Stimulated activated naive CD8-positive, alpha-beta T cell treated with anti-CD3 and anti-CD28 coated beads, Interleukin-15, Interleukin-2, amounts not matched to agents 100 ng/mL and 50 ng/mL, for 24 hours (primary cell): Measurements from ENCODE around the gene ARMC3.
"Not testable (repeated sequence)": the region's sequence is repeated elsewhere in the genome, so short reads cannot be mapped to it uniquely, and the experiment has no call there.

ENCODE experiments used
- H3K27ac Mint-ChIP-seq: one replicate; pipeline ENCODE4 v1.8.0; 2021; ENCODE audit warnings: mild to moderate bottlenecking, mixed read lengths
- H3K27me3 Mint-ChIP-seq: one replicate; pipeline ENCODE4 v1.8.0; 2021; ENCODE audit warnings: mixed read lengths
- H3K36me3 Mint-ChIP-seq: one replicate; pipeline ENCODE4 v1.8.0; 2021; ENCODE audit warnings: low read depth, mixed read lengths
- H3K4me1 Mint-ChIP-seq: one replicate; pipeline ENCODE4 v1.8.0; 2021; ENCODE audit warnings: low read depth, mixed read lengths
- H3K4me3 Mint-ChIP-seq: one replicate; pipeline ENCODE4 v1.8.0; 2021; ENCODE audit warnings: mild to moderate bottlenecking, mixed read lengths
- H3K9me3 Mint-ChIP-seq: one replicate; pipeline ENCODE4 v1.8.0; 2021; ENCODE audit warnings: mixed read lengths

The ARMC3 gene

DNA sequence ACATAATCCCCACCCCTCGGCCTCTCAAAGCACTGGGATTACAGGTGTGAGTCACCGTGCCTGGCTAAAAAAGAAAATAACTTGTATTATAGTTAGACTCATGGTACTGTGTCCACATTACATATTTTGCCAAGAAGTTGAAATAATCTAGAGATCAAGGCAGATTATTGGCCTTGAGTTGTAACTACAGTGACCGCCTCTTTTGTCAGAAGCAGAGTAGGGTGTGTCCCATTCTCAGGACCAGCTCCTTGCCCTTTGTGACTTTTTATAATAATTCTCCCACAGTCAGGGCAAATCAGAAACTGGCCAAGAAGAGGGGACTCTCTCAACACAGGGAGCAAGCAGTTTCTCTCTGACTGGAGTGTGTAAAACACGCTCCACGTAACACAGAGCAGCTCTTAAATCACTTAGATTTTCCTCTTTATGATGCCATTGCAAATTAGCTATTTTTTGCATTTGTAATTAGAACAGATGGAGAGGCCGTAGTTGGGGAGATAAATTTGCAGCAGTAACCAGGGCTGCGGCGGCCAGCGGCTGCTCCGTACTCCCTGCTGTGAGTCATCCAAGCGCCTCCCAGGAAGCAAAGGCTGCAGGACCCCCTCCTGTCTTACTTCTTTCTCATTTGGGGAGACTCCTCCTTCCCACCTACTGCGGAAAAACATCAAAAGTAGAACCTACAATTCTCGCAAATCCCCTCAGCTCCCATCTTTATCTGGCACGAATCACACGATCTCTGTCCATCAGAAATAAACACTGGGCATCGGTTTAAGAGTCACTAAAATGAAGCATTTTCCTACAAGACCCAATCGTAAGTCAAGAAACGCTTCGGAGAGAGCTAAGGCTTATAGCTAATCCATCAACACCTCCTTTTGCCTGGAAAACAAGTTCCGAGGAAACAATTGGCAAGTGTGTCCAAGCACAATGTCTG is 135.5 kb downstream of the ARMC3 start:
- Mint-ChIP-seq H3K27ac (no peak overlapping the region), H3K9me3 (peaks cover 7% of the 10 kb centered on the region), H3K4me3 (no peak overlapping the region), H3K36me3 (no peaks in the 10 kb centered on the region), H3K4me1 (no peaks in the 10 kb centered on the region), H3K27me3 (peaks cover 7% of the 10 kb centered on the region)

DNA sequence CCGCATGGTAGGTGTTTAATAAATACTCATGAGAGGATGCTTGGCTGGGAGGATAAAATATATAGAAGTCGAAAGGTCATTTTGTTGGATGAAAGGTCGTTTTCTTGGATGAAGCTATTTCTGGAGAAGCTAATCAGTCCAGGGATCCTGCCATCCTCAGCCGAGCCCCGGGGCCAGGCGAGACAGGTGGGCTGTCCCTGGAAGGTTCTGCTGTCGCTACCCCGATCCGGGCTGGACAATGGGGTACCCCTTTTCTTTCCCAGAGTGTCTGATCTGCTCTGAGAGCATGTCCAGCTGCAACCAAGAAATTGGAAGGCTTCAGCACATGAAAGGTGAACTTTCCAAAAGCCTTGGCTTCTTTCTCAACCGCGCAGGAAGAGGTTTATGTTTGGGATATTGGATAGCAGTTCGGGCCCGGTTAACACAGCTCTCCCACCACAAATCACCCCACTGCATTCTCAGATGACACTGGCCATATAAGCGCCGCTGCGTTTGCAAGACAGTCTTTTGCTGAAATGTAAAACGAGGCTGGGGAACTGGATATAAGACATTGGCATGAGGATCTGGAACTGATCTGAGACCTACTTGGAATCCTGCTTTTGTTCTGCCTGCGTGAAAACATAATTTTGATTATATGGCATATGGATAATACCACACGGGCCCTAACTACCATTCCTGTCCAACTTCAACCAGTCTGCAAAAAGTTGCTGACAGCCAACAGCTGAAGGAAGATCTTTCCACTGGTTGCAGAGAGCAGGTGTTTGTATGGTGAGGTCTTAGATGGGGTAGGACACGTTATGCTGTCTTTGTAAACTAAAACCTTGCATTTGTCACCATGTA is 136.3 kb downstream of the ARMC3 start:
- peaks cover under 1% of the 10 kb centered on the region for H3K9me3 Mint-ChIP-seq
- H3K36me3 Mint-ChIP-seq: no peaks in the 10 kb centered on the region
- H3K4me3 Mint-ChIP-seq: no peak overlapping the region
- H3K27me3 Mint-ChIP-seq: peaks cover under 1% of the 10 kb centered on the region
- H3K27ac Mint-ChIP-seq: no peak overlapping the region
- no peaks in the 10 kb centered on the region for H3K4me1 Mint-ChIP-seq

- not testable (repeated sequence) for H3K9me3 Mint-ChIP-seq, H3K4me1 Mint-ChIP-seq, H3K27me3 Mint-ChIP-seq, H3K36me3 Mint-ChIP-seq, H3K27ac Mint-ChIP-seq, H3K4me3 Mint-ChIP-seq
Measured at GRCh38 chr10:23064813-23065114, 136.9 kb downstream of the ARMC3 start.

DNA sequence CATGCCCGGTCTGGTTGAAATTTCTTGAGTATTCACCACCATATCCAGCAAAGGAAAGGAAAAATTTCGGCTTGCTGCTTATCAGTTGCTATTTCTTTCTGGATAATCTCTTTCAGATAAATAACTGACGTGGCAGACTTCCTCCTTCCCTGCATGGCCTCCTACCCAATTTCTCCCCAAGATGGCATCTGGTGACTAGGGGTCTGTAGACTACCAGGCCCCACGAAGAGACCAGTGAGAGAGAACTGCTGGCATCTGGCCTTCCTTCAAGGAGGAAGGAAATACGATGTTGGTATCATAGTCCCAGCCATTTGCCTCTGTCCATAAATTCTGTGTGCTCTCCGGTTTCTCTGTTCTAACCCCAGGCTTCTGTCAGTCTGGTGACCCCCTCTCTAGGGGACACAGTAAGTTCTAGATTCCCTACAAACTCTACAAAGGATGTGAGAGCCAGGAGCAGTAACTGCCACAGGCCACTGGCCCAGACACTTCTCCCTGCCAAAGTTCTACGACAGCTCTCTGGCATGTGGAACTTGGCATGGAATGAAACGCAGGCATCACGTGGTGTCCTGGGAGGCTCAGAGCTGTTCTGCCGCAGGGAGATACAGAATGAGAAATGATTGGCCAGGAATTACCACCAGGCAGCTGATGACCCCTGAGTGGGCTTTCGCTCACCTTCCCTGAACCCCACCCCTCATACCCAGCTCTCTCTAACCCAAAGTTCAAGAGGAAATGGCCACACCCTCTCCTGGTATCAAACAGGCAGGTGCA is 137.5 kb downstream of the ARMC3 start:
- Mint-ChIP-seq H3K27ac (no peak overlapping the region), H3K4me1 (no peaks in the 10 kb centered on the region), H3K4me3 (no peak overlapping the region), H3K27me3 (no peaks in the 10 kb centered on the region), H3K36me3 (no peaks in the 10 kb centered on the region), H3K9me3 (no peaks in the 10 kb centered on the region)

DNA sequence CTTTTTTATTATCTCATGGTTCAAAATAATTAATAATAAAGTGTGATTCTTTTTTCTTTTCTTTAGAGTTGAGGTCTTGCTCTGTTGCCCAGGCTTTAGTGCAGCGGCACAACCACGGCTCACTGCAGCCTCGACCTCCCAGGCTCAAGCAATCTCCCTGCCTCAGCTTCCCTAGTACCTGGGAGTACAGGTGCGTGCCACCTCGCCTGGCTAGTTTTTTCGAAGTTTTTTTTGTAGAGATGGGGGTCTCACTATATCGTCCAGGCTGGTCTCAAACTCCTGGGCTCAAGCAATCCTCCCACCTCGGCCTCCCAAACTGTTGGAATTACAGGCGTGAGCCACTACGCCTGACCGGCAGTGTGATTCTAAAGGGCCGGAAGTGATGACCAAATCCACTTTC is 139.5 kb downstream of the ARMC3 start:
- no peak overlapping the region for H3K27ac Mint-ChIP-seq
- H3K9me3 Mint-ChIP-seq: no peaks in the 10 kb centered on the region
- H3K4me3 Mint-ChIP-seq: no peak overlapping the region
- no peaks in the 10 kb centered on the region for H3K4me1 Mint-ChIP-seq
- no peaks in the 10 kb centered on the region for H3K36me3 Mint-ChIP-seq
- no peaks in the 10 kb centered on the region for H3K27me3 Mint-ChIP-seq

GRCh38 chr10:23067939-23068775 is 140.3 kb downstream of the ARMC3 start:
- H3K27me3 Mint-ChIP-seq: no peaks in the 10 kb centered on the region
- H3K4me1 Mint-ChIP-seq: no peaks in the 10 kb centered on the region
- no peak overlapping the region for H3K27ac Mint-ChIP-seq
- no peaks in the 10 kb centered on the region for H3K36me3 Mint-ChIP-seq
- no peaks in the 10 kb centered on the region for H3K9me3 Mint-ChIP-seq
- H3K4me3 Mint-ChIP-seq: no peak overlapping the region

DNA sequence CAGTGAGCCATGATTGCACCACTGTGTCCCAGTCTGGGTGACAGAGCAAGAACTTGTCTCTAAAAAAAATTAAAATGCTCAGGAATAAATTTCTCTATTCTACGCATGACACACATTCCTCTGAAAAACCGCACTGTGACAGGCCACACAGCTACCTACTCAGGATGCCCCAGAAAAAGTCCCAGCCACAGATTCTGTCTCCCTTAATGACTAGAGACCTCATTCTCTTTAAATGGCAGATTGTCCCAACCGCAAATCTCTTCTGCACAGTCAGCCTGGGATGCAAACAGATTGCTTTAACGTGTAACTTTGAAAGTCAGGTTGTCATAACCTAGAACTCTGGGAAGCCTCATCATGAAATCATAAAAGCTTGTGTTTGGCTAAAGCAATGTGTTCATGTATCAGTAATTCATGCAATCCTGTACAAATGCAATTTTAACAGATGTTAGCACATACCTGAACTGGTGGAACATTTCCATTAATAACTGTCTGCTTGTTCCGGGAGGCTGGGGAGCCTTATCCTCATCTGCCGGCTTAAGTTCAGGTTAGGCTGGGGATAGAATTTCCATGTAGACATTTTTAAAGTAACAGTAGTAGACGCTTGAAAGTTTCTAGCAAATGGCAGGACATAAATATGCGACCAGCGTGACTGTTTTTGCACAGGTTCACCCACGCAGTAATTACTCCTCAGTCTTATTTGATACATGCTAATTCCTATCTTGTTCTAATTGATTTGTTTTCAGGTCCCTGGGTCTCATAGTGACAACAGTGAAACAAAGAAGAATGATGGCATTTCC is 141.4 kb downstream of the ARMC3 start:
- Mint-ChIP-seq H3K27ac (no peak overlapping the region), H3K4me1 (no peaks in the 10 kb centered on the region), H3K27me3 (no peaks in the 10 kb centered on the region), H3K36me3 (no peaks in the 10 kb centered on the region), H3K4me3 (no peak overlapping the region), H3K9me3 (no peaks in the 10 kb centered on the region)

DNA sequence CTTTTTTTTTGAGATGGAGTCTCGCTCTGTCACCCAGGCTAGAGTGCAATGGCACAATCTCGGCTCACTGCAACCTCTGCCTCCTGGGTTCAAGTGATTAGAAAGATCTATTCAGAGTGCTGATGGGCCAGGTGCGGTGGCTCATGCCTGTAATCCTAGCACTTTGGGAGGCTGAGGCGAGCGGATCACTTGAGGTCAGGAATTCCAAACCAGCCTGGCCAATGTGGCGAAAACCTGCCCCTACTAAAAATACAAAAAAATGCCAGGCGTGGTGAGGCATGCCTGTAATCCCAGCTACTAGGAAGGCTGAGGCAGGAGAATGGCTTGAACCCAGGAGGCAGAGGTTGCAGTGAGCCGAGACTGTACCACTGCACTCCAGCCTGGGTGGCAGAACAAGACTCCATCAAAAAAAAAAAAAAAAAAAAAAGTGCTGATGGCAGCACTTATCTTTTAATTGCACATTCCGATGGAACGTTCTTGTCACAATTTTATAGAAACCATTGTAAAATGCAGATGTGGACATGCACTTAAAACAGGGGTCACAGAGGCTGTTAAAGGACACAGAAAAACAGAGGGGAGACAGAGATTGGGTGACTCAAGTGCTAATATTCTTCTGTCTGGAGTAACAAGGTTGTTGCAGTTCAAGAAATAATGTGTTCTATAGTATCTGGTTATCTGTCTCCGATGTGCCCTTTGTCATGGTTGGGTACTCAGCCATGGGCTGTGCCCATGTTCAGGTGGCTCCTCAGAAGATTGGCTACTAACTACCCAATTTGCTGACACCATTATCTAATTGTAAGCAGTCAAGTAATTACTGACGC is 142.4 kb downstream of the ARMC3 start:
- H3K4me1 Mint-ChIP-seq, H3K36me3 Mint-ChIP-seq, H3K27ac Mint-ChIP-seq, H3K4me3 Mint-ChIP-seq, H3K27me3 Mint-ChIP-seq, H3K9me3 Mint-ChIP-seq: not testable (repeated sequence)

DNA sequence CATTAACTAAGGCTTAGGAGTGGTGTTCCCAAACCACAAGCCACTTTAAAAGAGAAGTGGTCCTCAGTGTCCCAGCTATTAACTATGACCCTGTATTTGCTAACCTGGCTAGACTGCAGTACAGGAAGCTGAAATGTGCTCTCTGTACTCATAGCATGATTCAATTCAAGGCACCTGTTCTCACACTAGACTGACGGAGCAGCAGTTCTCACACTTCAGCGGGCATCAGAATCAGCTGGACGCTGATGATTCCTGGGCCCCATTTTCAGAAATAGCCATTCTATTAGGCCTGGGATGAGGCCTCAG is 143.0 kb downstream of the ARMC3 start:
- Mint-ChIP-seq H3K4me1 (no peaks in the 10 kb centered on the region), H3K27ac (no peak overlapping the region), H3K27me3 (peaks cover 4% of the 10 kb centered on the region)

DNA sequence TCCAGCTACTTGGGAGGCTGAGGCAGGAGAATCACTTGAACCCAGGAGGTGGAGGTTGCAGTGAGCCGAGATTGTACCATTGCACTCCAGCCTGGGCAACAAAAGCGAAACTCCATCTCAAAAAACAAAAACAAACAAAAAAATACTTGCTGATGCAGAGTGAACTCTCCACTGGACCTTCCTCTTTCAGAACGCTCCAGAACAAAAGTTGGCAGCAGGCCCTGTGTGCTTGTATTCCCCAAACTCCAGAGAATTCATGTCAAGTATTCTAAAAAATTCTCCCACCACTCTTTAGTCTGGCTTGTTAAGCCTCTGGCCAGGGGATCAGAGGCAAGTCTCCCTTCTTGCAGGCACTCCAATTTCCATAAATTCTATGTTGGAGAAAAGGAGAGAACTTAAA is 144.7 kb downstream of the ARMC3 start:
- H3K27ac Mint-ChIP-seq, H3K9me3 Mint-ChIP-seq, H3K36me3 Mint-ChIP-seq, H3K4me3 Mint-ChIP-seq, H3K4me1 Mint-ChIP-seq: not testable (repeated sequence)
- peaks cover 17% of the 10 kb centered on the region for H3K27me3 Mint-ChIP-seq

More for the DNA sequence above, 143.0 kb downstream of the ARMC3 start:
- Mint-ChIP-seq H3K9me3 (no peaks in the 10 kb centered on the region), H3K36me3 (no peaks in the 10 kb centered on the region), H3K4me3 (no peak overlapping the region)

GRCh38 chr10:23073527-23073926 is 145.7 kb downstream of the ARMC3 start:
- Mint-ChIP-seq H3K9me3 (no peaks in the 10 kb centered on the region), H3K4me1 (no peaks in the 10 kb centered on the region), H3K4me3 (no peak overlapping the region), H3K27me3 (peaks cover 22% of the 10 kb centered on the region), H3K36me3 (no peaks in the 10 kb centered on the region), H3K27ac (no peak overlapping the region)

- no peak overlapping the region for H3K27ac Mint-ChIP-seq
- H3K4me3 Mint-ChIP-seq: no peak overlapping the region
- peaks cover 32% of the 10 kb centered on the region for H3K27me3 Mint-ChIP-seq
- no peaks in the 10 kb centered on the region for H3K36me3 Mint-ChIP-seq
- no peaks in the 10 kb centered on the region for H3K4me1 Mint-ChIP-seq
- H3K9me3 Mint-ChIP-seq: no peaks in the 10 kb centered on the region
Measured at GRCh38 chr10:23075672-23076071, 147.8 kb downstream of the ARMC3 start.

- H3K4me3 Mint-ChIP-seq: no peak overlapping the region
- no peaks in the 10 kb centered on the region for H3K9me3 Mint-ChIP-seq
- no peaks in the 10 kb centered on the region for H3K36me3 Mint-ChIP-seq
- no peak overlapping the region for H3K27ac Mint-ChIP-seq
- peaks cover 46% of the 10 kb centered on the region for H3K27me3 Mint-ChIP-seq
- no peaks in the 10 kb centered on the region for H3K4me1 Mint-ChIP-seq
Measured at GRCh38 chr10:23078114-23078513, 150.3 kb downstream of the ARMC3 start.
